ENCODE data around the gene CEP85. TPM values are rescaled to one million over a fixed set of nuclear protein-coding genes. Genes with fewer than 3 reads are reported as not detected.
"Not testable (repeated sequence)": the region's sequence is repeated elsewhere in the genome, so short reads cannot be mapped to it uniquely, and the experiment has no call there.

The CEP85 gene
- total RNA-seq, 1 donor from 2014 or later: 37.1 TPM

DNA sequence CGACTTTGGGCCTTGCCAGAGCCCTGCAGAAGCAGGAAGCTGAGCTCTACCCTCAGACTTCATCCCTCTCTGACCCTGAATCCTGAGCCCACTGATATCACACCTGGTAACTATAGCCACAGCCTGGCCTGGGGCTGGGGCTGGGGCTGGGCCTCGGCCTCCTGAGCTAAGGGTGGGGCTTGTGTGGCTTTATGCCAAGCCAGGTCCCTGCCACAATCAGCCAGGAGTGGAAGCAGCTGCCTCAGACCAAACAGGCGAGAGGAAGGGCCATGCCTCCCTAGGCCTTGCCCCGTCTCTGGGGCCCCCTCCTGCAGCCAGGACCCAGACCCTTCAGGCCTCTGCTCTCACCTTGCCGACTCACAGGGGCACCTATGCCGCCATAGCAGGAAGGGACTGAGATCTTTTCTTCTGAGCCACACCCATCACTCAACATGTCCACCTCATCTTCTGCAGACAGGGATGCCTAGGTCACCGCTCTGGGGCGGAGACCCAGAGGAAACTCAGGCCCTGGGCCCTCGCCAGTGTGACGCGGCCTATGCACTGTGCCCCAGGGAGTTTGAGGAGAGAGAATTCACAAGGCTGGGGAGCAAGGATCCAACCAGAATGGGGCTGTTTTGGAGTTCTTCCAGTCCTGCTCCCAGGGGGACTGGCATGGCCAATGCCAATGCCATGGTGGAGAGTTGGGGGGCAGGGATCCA, 66.7 kb downstream of the CEP85 start:
- Mint-ChIP-seq H3K27ac (peak overlapping the region; percentile 41), H3K4me1 (ENCODE audit: low read depth) (peaks cover 18% of the 10 kb centered on the region), H3K36me3 (ENCODE audit: low read depth) (no peaks in the 10 kb centered on the region), H3K27me3 (ENCODE audit: insufficient read depth) (no peaks in the 10 kb centered on the region), H3K9me3 (no peaks in the 10 kb centered on the region), H3K4me3 (no peak overlapping the region)
- intact Hi-C loops (cut with micrococcal nuclease): no loop called here
- no peak for DNase-seq (ENCODE audit: low spot score)

DNA sequence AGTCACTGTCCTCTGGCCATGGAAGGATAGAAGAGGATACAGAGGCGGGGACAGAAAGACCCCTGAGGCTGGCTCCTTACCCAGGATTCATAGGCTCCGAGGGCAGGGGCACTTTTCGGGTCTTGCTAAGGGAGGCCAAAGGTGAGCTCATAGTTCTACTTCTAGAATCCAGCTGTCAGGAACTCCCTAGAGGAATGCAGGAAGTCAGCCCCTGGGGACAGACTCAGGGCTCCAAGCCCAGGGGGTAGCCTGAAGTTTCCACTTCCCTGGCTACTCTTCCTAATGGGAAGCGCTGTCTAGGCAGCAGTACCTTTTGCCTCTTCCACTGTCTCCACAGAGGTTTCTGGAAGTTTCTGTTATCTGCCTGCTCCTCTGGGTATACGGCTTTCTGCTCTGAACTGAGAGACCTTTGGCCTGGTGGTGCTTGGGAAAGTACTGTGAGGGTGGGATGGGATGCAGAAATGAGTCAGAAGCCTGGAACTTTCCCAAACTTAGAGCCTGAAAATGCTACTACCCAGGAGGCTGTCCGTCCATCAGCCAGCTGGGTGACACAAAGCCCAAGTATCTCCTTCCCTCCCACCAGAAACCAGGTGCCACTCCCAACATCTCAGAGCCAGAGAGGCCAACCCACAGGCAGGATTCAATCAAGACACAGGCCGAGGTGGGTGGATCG, 68.9 kb downstream of the CEP85 start:
- H3K36me3 Mint-ChIP-seq (ENCODE audit: low read depth): peaks cover 2% of the 10 kb centered on the region
- intact Hi-C loops (cut with micrococcal nuclease): no loop called here

DNA sequence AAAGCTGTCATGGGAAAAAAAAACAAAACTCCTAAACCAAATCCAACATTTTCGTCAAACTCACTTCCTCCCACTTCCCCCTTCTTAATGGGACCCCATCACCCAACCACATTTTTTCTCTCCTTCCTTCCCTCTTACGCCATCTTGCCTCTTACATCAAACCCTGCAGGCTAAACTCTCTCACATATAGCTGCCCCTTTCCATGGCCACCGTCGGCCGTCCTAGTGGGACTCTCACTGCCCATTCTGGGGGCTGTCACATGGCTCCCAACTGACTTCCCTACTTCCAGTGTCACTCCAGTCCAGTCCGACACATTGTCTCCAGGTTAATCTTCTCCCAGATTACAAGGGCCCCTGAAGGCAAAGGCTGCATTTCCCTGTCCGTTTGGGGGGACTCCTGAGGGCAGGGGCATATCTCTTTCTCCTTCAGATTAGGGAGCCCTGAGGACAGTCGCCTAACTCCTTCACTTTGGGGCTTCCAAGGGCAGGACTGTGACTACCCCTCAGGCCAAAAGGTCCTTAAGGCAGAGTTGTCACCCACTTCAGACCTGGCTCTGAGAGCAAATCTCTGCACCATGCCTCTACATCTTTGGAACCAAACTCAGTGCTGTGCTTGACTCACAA, 71.8 kb downstream of the CEP85 start:
- Mint-ChIP-seq H3K4me1 (ENCODE audit: low read depth) (peaks cover 40% of the 10 kb centered on the region), H3K27ac (peak overlapping the region; percentile 95), H3K27me3 (ENCODE audit: insufficient read depth) (no peaks in the 10 kb centered on the region), H3K4me3 (peak overlapping the region; percentile 99), H3K36me3 (ENCODE audit: low read depth) (peaks cover 2% of the 10 kb centered on the region), H3K9me3 (no peaks in the 10 kb centered on the region)
- no peak for DNase-seq (ENCODE audit: low spot score)
- intact Hi-C loops (cut with micrococcal nuclease): loop anchor here (1.0 to 5.0 kb wide), 7 partner anchors 16 to 597 kb away; partner anchors contain the start of genes CEP85 and GPATCH3

More for the DNA sequence above, 68.9 kb downstream of the CEP85 start:
- Mint-ChIP-seq H3K27me3 (ENCODE audit: insufficient read depth) (no peaks in the 10 kb centered on the region), H3K4me3 (no peak overlapping the region), H3K4me1 (ENCODE audit: low read depth) (peaks cover 39% of the 10 kb centered on the region), H3K9me3 (no peaks in the 10 kb centered on the region), H3K27ac (no peak overlapping the region)
- no peak for DNase-seq (ENCODE audit: low spot score)

DNA sequence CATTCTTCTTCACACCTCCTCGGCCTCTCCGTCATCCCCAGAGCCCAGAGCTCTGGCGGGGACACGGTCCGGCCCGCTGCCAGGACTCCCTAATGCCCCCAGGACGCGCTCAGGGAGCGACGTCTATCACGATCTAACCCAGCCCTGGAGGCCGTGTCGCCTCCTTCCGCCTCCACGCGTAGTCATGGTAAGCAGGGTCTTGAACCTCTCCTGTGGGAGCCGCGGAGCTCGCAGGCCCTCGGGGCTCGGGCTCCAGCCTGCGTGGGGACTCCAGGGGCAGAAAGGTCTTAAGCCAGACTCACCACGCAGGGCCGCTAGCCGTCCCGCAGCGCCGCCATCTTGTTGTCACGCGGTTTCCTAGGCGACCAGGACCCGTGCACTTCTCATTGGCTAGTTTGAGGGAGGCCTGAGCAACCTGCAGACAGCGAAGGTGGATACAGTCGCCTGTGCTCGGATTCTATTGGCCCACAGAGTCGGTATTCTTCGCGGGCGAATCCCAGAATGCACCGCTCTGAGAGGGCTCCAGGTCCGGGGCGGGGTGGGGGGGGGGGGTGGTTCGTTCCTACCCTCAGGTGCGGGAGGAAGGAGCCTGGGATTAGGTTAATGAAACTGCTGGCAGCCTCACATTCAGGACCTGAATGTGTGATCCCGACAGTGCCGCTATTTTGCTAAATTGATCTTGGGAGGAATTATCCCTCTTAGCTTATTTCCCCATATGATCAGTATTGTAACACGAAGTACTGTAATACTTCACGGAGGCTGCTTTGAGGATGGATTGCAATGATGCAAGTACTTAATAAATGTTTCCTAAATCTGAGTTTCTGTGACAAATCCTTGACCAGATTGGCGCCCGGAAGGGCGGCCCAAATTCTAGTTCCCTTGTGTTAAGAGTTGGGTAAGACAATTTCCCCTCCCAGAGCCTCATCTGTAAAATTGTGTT, 72.6 kb downstream of the CEP85 start, which contains the start of gene UBXN11:
UBXN11 (minus strand) TSS at position 347 of the 940 bp plus-strand sequence. CDS start 3,753 bp downstream, outside the sequence.
- intact Hi-C loops (cut with micrococcal nuclease): loop anchor here (1.0 to 5.0 kb wide), 9 partner anchors 11 to 596 kb away; partner anchors contain the start of genes CD52, CEP85, GPATCH3 and HMGN2
- no peaks in the 10 kb centered on the region for H3K9me3 Mint-ChIP-seq
- peak within 1 kb of the TSS; percentile 95 for H3K27ac Mint-ChIP-seq
- no peaks in the 10 kb centered on the region for H3K27me3 Mint-ChIP-seq (ENCODE audit: insufficient read depth)
- peaks cover 2% of the 10 kb centered on the region for H3K36me3 Mint-ChIP-seq (ENCODE audit: low read depth)
- peak within 1 kb of the TSS; percentile 99 for H3K4me3 Mint-ChIP-seq
- DNase-seq (ENCODE audit: low spot score): peak; percentile 92
- H3K4me1 Mint-ChIP-seq (ENCODE audit: low read depth): peaks cover 41% of the 10 kb centered on the region

GRCh38 chr1:26307363-26307781, 73.4 kb downstream of the CEP85 start:
- Mint-ChIP-seq H3K4me1 (ENCODE audit: low read depth) (peaks cover 48% of the 10 kb centered on the region), H3K27me3 (ENCODE audit: insufficient read depth) (no peaks in the 10 kb centered on the region), H3K27ac (peak overlapping the region; percentile 83), H3K36me3 (ENCODE audit: low read depth) (peaks cover 2% of the 10 kb centered on the region), H3K4me3 (peak overlapping the region; percentile 99), H3K9me3 (no peaks in the 10 kb centered on the region)
- DNase-seq (ENCODE audit: low spot score): no peak
- intact Hi-C loops (cut with micrococcal nuclease): loop anchor here (1.0 to 5.0 kb wide), 6 partner anchors 10 to 595 kb away; partner anchors contain the start of genes CD52, CEP85, GPATCH3 and HMGN2

DNA sequence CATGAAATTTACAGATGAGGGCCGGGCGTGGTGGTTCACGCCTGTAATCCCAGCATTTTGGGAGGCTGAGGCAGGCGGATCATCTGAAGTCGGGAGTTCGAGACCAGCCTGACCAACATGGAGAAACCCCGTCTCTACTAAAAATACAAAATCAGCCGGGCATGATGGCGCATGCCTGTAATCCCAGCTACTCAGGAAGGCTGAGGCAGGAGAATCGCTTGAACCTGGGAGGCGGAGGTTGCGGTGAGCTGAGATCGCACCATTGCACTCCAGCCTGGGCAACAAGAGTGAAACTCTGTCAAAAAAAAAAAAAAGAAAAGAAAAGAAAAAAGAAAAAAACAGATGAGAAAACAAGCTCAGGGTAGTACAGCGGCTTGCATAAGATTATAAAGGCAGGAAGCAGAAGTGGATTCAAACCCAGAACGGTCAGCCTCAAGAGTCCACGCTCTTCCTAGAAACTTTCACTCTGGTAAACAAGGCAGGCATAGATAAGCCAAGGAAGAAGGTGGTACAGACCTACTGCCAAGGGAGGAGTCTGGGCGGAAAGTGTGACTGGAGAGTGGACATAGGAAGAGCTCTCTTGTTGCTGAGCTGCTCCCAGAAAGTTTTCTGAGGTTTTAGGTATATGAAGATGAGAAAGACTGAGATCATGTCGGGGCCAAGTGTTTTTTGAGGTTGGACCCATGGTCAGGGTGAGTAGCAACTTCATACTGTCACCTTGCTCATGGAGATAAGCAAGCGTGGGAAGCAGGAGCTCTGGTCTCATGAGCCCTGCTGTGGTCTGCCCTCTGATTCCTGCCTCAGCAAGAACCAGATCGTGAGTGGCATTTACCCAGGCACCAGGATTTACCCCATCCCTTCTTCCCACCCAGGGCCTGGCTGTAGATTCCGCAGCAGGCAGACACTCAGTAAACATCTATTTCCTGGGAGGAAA, 74.2 kb downstream of the CEP85 start:
- not testable (repeated sequence) for DNase-seq (ENCODE audit: low spot score); H3K27me3 Mint-ChIP-seq (ENCODE audit: insufficient read depth); H3K36me3 Mint-ChIP-seq (ENCODE audit: low read depth); H3K9me3 Mint-ChIP-seq
- intact Hi-C loops (cut with micrococcal nuclease): loop anchor here (1.0 to 5.0 kb wide), 6 partner anchors 9 to 594 kb away; partner anchors contain the start of genes CD52, CEP85, GPATCH3 and HMGN2
- H3K4me1 Mint-ChIP-seq (ENCODE audit: low read depth): peaks cover 51% of the 10 kb centered on the region
- H3K27ac Mint-ChIP-seq: peak overlapping the region; percentile 83
- H3K4me3 Mint-ChIP-seq: peak overlapping the region; percentile 39

GRCh38 chr1:26314501-26314900, 80.5 kb downstream of the CEP85 start:
- no peak for DNase-seq (ENCODE audit: low spot score)
- Mint-ChIP-seq H3K36me3 (ENCODE audit: low read depth) (peaks cover 4% of the 10 kb centered on the region), H3K27ac (no peak overlapping the region), H3K4me3 (no peak overlapping the region), H3K27me3 (ENCODE audit: insufficient read depth) (no peaks in the 10 kb centered on the region), H3K4me1 (ENCODE audit: low read depth) (peaks cover 63% of the 10 kb centered on the region), H3K9me3 (no peaks in the 10 kb centered on the region)
- intact Hi-C loops (cut with micrococcal nuclease): no loop called here

- Mint-ChIP-seq H3K9me3 (no peaks in the 10 kb centered on the region), H3K36me3 (ENCODE audit: low read depth) (peaks cover 9% of the 10 kb centered on the region), H3K4me3 (peak overlapping the region; percentile 62), H3K27me3 (ENCODE audit: insufficient read depth) (no peaks in the 10 kb centered on the region), H3K4me1 (ENCODE audit: low read depth) (peaks cover 78% of the 10 kb centered on the region), H3K27ac (peak overlapping the region; percentile 61)
- no peak for DNase-seq (ENCODE audit: low spot score)
- intact Hi-C loops (cut with micrococcal nuclease): no loop called here
These were observed 82.2 kb downstream of the CEP85 start for GRCh38 chr1:26315874-26316850.

DNA sequence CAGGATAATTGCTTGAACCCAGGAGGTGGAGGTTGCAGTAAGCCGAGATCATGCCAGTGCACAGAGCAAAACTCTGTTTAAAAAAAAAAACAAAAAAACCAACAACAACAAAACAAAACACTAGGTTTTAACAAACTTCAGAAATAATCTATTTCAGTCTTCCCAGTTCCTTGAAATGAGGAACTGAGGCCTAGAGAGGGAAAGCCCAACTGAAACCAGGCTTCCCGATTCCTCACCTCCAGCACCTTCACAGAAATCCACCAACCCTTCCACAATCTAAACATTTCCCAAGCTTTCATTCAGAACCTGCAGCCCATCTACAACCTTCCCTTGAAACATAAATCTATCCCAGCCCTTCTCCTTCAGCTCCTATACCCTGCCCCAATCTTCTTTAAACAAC, 83.1 kb downstream of the CEP85 start:
- no peak for DNase-seq (ENCODE audit: low spot score)
- no peaks in the 10 kb centered on the region for H3K9me3 Mint-ChIP-seq
- intact Hi-C loops (cut with micrococcal nuclease): loop anchor here (1.0 kb wide), 1 partner anchor 10 kb away; no protein-coding TSS in a partner anchor
- H3K36me3 Mint-ChIP-seq (ENCODE audit: low read depth): peaks cover 14% of the 10 kb centered on the region
- H3K4me3 Mint-ChIP-seq: peak overlapping the region; percentile 87
- H3K27ac Mint-ChIP-seq: peak overlapping the region; percentile 88
- H3K27me3 Mint-ChIP-seq (ENCODE audit: insufficient read depth): no peaks in the 10 kb centered on the region
- H3K4me1 Mint-ChIP-seq (ENCODE audit: low read depth): peaks cover 78% of the 10 kb centered on the region

- H3K4me3 Mint-ChIP-seq: peak within 1 kb of the TSS; percentile 87
- H3K27me3 Mint-ChIP-seq (ENCODE audit: insufficient read depth): no peaks in the 10 kb centered on the region
- H3K4me1 Mint-ChIP-seq (ENCODE audit: low read depth): peaks cover 83% of the 10 kb centered on the region
- no peaks in the 10 kb centered on the region for H3K9me3 Mint-ChIP-seq
- H3K27ac Mint-ChIP-seq: peak within 1 kb of the TSS; percentile 88
- H3K36me3 Mint-ChIP-seq (ENCODE audit: low read depth): peaks cover 19% of the 10 kb centered on the region
- intact Hi-C loops (cut with micrococcal nuclease): loop anchor here (1.0 kb wide), 1 partner anchor 10 kb away; no protein-coding TSS in a partner anchor
- DNase-seq (ENCODE audit: low spot score): peak; percentile 74
These were observed 83.8 kb downstream of the CEP85 start, which contains the start of gene CD52 for GRCh38 chr1:26317612-26318337. Gene CD52, plus strand, starts transcription at chr1:26317958. Its CDS starts 60 bp downstream, at chr1:26318018.

Data from activated T-helper 1 cell treated with anti-CD3 and anti-CD28 coated beads, Interleukin-12 subunit alpha, Interleukin-12 subunit beta, Interleukin-2, Interleukin-4 antibody, amounts not matched to agents 30 ng/mL and 10 ng/mL and 1 ng/mL, durations not matched to agents 14 hours and 24 hours and 36 hours (primary cell).